SU-DHL-6 (cell line): Measurements from ENCODE around the gene ATP1A3.

ENCODE experiments used
- H2AFZ ChIP-seq: fragments of 200-600 bp; sonication (generic); 2 replicates; pipeline ENCODE4 v1.6.1; 2014; ENCODE audit warnings: low read depth, mild to moderate bottlenecking, moderate library complexity, mixed read lengths, antibody characterized with exemption, low read length; ENCODE audit not compliant: severe bottlenecking
- H3F3A ChIP-seq: fragments of 200-600 bp; shearing (Covaris generic); 2 replicates; pipeline ENCODE4 v1.6.0; 2016; ENCODE audit warnings: antibody characterized with exemption, mild to moderate bottlenecking; ENCODE audit not compliant: insufficient read depth
- H3K27ac ChIP-seq: fragments of 200-600 bp; sonication (generic); 2 replicates; pipeline ENCODE4 v1.5.1; 2016; ENCODE audit warnings: low read depth, mild to moderate bottlenecking, low read length, moderate library complexity, mixed read lengths
- H3K27me3 ChIP-seq: fragments of 200-600 bp; sonication (generic), shearing (Covaris generic); 2 replicates; pipeline ENCODE4 v1.6.0; 2014; ENCODE audit warnings: mild to moderate bottlenecking, low read length
- H3K36me3 ChIP-seq: fragments of 200-600 bp; sonication (generic); 2 replicates; pipeline ENCODE4 v1.6.1; 2014; ENCODE audit warnings: mild to moderate bottlenecking, low read length, mixed read lengths
- H3K4me2 ChIP-seq: fragments of 300-600, 200-600 bp; shearing (Covaris generic), sonication (generic); 2 replicates; pipeline ENCODE4 v1.6.0; 2014; ENCODE audit warnings: low read length, low read depth, mild to moderate bottlenecking; ENCODE audit not compliant: poor library complexity, severe bottlenecking
- H3K4me3 ChIP-seq: fragments of 200-600 bp; sonication (generic); 2 replicates; pipeline ENCODE4 v1.5.1; 2014; ENCODE audit warnings: antibody characterized with exemption, low read length, mild to moderate bottlenecking, mixed read lengths; ENCODE audit not compliant: insufficient read depth, poor library complexity, severe bottlenecking
- H3K79me2 ChIP-seq: fragments of 200-600 bp; sonication (generic); 2 replicates; pipeline ENCODE4 v1.6.1; 2014; ENCODE audit warnings: mild to moderate bottlenecking, low read length, moderate library complexity; ENCODE audit not compliant: insufficient read depth
- H3K9ac ChIP-seq: fragments of 200-600 bp; sonication (generic); 2 replicates; pipeline ENCODE4 v1.7.0; 2014; ENCODE audit warnings: mild to moderate bottlenecking, low read length
- H3K9me2 ChIP-seq: fragments of 200-600 bp; sonication (generic); replicated peaks from 2 replicates; pipeline ENCODE4 v1.6.1; 2014; ENCODE audit warnings: low read length; ENCODE audit not compliant: insufficient read depth
- H3K9me3 ChIP-seq: fragments of 200-600 bp; sonication (generic); 2 replicates; pipeline ENCODE4 v1.6.1; 2014; ENCODE audit warnings: low read length, mixed read lengths; ENCODE audit not compliant: insufficient read depth
- H4K20me1 ChIP-seq: fragments of 200-600 bp; sonication (generic); 2 replicates; pipeline ENCODE4 v1.6.1; 2014; ENCODE audit warnings: low read depth, mild to moderate bottlenecking, antibody characterized with exemption, low read length, moderate library complexity, mixed read lengths
- CTCF ChIP-seq: fragments of 200-600 bp; sonication (generic); IDR thresholded peaks from one replicate; pipeline ENCODE4 v1.5.1; 2017; ENCODE audit warnings: antibody characterized with exemption, mild to moderate bottlenecking, low read length, moderate library complexity; ENCODE audit not compliant: insufficient read depth, poor library complexity, severe bottlenecking
- EZH2phosphoT487 ChIP-seq: fragments of 200-600 bp; sonication (generic), shearing (Covaris generic); conservative IDR thresholded peaks from 2 replicates; pipeline ENCODE4 v1.6.1; 2018; ENCODE audit warnings: mild to moderate bottlenecking, antibody characterized with exemption, low read length, moderate library complexity, mixed read lengths

The ATP1A3 gene

GRCh38 chr19:41929536-41930071 lies 64.4 kb downstream of the ATP1A3 start:
- H3K9ac ChIP-seq: peak overlapping the region; percentile 91
- peak overlapping the region; percentile 84 for H3K4me2 ChIP-seq
- peak overlapping the region; percentile 69 for H3K4me3 ChIP-seq
- TF ChIP-seq EZH2phosphoT487 (no peak), CTCF (no peak)
- peak overlapping the region; percentile 99 for H3K27ac ChIP-seq
- no peaks in the 10 kb centered on the region for H3K9me3 ChIP-seq
- H3K36me3 ChIP-seq: no peaks in the 10 kb centered on the region
- no peaks in the 10 kb centered on the region for H3K27me3 ChIP-seq
- peaks cover 30% of the 10 kb centered on the region for H3F3A ChIP-seq
- H3K9me2 ChIP-seq: no peaks in the 10 kb centered on the region
- H4K20me1 ChIP-seq: no peaks in the 10 kb centered on the region
- H2AFZ ChIP-seq: no peak overlapping the region
- H3K79me2 ChIP-seq: peaks cover 8% of the 10 kb centered on the region

- H3K9ac ChIP-seq: peak overlapping the region; percentile 91
- peak overlapping the region; percentile 99 for H3K27ac ChIP-seq
Measured at GRCh38 chr19:41928754-41929535, 65.1 kb downstream of the ATP1A3 start.

GRCh38 chr19:41928221-41928683 lies 65.8 kb downstream of the ATP1A3 start, which contains the start of gene ERFL:
Gene ERFL, minus strand, starts transcription at chr19:41928449. Its CDS starts 15,530 bp downstream, at chr19:41912919.
- Histone ChIP-seq H3K36me3 (no peaks in the 10 kb centered on the region), H3K4me3 (peak within 1 kb of the TSS; percentile 69), H3K9me2 (no peaks in the 10 kb centered on the region), H3K9me3 (no peaks in the 10 kb centered on the region), H3K27ac (peak within 1 kb of the TSS; percentile 99), H3K4me2 (peak within 1 kb of the TSS; percentile 84), H3K9ac (peak within 1 kb of the TSS; percentile 91), H4K20me1 (no peaks in the 10 kb centered on the region), H3K79me2 (peaks cover 8% of the 10 kb centered on the region), H3K27me3 (no peaks in the 10 kb centered on the region), H2AFZ (no peak within 1 kb of the TSS), H3F3A (peaks cover 19% of the 10 kb centered on the region)
- TF ChIP-seq EZH2phosphoT487: no peak
- no peak for TF ChIP-seq CTCF

More at GRCh38 chr19:41928754-41929535, 65.1 kb downstream of the ATP1A3 start:
- Histone ChIP-seq H3K9me2 (no peaks in the 10 kb centered on the region), H2AFZ (no peak overlapping the region), H4K20me1 (no peaks in the 10 kb centered on the region), H3K4me3 (peak overlapping the region; percentile 69), H3K79me2 (peaks cover 8% of the 10 kb centered on the region), H3F3A (peaks cover 26% of the 10 kb centered on the region), H3K36me3 (no peaks in the 10 kb centered on the region), H3K9me3 (no peaks in the 10 kb centered on the region), H3K27me3 (no peaks in the 10 kb centered on the region), H3K4me2 (peak overlapping the region; percentile 84)
- TF ChIP-seq EZH2phosphoT487: no peak
- TF ChIP-seq CTCF: no peak
